G401.6 (cell line): ENCODE measurements around the gene DLG3.

Source experiments
- FAIRE-seq: peaks from 2 replicates; lab custom pipeline; 2012; peaks lifted over from hg19 to GRCh38; lab: Jason Lieb, UNC

DLG3 gene

DNA sequence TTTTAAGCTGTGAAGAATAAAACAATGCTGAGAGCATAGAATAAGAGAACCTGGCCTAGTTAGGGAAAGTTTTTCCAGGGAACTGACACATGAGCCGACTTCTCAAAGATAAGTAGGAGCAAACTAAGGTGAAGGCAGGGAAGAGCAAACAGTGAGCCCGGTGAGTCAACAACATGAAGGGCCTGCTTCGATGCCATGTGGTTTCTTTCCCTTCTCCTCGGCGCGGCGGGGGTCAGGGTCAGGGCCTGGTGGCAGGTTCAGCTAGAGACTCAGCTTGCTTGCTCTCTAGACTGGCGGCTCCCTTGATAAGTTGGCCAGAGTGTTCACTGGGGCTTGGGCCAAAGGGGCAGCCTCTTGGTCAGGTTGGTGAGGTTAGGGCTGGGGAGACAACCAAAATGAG is 81.1 kb downstream of the DLG3 start:
- no peak for FAIRE-seq

DNA sequence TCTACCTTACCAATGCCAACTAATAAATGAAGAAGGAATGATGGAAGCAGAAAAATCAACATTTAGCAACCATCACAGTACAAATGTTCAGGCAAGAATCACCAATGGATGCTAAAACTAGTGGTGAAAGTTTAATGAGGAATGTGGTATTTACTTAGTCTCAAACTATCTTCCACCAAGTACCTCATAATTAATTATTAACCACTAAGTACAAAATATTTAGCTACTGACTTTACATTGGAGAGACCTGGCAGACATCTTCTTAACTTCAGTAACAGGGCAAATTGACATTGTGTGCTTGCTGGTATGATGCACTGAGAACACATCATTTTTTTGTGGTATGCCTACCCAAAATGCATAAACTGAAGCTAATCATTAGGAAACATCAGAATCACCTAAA is 82.4 kb downstream of the DLG3 start:
- FAIRE-seq, result no peak

DNA sequence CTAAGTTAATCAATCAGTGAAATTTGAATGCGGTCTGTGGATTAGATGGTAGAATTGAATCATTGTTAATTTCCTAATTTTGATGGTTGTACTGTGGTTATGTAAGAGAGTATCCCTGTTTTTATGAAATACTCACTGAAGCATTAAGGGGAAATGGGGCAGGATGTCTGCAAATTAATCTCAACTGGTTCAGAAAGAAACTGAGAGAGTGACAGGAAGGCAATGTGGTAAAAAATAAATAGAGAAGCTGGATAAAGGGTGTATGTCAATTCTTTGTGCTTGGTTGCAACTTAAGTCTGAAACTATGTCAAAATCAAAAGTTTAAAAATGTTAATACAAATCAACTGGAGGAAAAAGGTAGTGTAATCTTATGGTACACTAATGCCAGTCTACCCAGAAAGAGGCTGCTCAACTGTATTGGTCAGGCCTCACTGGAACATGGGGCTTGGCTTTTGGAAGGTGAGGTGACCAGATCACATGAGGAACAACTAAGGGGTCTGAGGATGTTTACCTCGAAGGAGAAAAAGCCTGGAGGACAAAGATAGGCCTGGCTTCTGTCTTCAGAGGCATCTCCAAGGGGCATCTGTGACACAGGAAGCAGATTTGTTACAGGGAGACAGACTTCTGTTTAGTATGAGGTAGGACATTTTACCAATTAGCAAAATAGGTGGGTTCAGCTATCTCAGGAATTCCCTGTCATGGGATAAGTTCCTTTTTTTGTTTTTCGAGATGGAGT is 83.1 kb downstream of the DLG3 start:
- FAIRE-seq, result no peak

- FAIRE-seq, result no peak
These were observed 90.6 kb downstream of the DLG3 start for GRCh38 chrX:70535198-70535597.

GRCh38 chrX:70549429-70549828 is 104.8 kb downstream of the DLG3 start:
- FAIRE-seq, result no peak

DNA sequence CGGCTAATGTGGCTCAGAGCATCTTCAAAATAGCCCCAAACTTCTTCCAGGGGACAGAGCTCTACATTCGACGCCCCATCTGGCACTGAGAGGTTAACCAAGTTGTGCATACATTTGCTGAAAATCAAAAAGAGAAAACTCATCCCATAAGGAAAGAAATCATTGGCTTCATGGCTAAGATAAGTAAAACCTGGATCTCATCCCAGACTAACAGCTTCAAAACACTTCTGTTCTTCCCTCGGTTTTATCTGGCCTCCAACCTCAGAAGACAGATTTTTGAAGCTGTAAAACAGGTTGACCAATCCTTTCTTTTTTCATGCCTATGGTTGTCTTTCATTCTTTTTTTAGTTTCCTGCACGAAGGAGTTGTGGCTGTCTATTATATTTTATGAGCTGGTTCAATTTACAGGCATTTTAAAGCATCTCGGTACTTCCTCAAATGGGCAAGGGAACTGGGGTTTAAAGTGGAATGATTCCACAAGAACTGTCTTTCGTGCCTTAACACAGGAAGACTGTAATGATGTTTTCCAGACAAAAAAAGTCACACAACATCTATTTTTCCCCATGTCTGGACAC is 107.6 kb downstream of the DLG3 start:
- FAIRE-seq, result no peak

DNA sequence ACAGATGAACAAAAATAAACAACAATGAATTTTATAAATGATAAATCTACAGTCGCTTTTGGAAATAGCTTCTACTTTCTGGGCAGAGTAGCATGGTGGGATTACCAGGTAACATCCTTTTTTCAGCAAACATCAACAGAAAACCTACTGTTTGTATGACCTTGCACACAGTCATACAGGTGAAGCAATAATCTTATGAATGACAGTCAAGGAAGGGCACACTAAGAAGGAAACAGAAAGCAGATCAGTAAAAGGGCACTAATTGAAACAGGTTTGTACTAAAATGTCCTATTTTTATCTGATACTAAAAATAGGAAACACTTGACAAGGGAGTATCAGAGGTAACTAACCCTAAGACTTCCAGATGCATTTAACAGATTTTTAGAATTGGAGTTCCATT is 108.9 kb downstream of the DLG3 start:
- FAIRE-seq, result no peak

- FAIRE-seq, result peak; percentile 44
These were observed 109.4 kb downstream of the DLG3 start for GRCh38 chrX:70554081-70554480.

DNA sequence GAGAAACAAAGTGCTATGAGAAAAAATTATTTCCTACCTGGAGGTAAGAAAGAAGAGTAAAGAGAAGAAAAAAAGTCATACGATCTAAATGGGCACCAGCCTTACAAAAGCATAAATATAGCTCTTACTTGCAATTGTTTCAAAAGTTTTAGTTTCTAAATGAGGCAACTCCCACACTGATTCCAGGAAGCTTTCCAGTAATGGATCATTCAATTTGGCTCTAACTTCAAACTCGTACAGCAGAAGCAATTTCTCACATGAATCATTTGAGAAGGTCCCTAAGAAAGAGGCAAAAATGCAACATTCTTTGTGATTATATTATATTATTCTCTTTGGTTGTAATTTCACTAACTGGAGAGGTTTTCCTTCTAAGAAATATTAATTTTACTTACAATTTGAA is 109.9 kb downstream of the DLG3 start:
- no peak for FAIRE-seq

GRCh38 chrX:70554948-70555347 is 110.3 kb downstream of the DLG3 start:
- FAIRE-seq, result no peak
